ENCODE measurements around the gene SLCO2B1.

SLCO2B1 gene

DNA sequence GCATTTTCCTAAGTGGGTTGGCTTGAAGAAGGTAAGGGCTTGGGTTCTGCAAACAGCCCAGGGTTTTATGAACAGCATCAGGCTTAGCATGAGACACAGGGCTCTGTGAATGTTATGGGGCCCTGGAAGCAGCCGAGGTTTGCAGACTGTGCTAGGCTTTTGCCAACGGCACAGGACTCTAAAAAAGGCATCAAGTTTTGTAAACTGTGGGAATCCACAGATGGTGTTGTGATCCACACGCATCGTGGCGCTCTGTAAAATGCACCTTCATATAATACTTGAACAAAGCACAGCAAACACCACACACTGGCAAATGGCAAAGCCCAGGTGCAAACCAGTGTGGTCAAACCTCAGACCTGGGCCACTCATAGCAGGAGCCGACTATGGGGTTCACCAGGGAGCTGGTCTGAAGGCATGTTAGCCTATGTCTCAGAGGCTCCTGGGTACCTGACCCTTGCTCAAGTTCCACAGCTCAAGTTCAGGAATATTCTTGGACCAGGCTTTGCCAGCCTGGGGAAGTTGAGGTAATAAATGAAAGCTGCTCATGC is 2.4 kb upstream of the SLCO2B1 start:
- ATAC-seq, result no peak
- TF ChIP-seq, protein P1, sequence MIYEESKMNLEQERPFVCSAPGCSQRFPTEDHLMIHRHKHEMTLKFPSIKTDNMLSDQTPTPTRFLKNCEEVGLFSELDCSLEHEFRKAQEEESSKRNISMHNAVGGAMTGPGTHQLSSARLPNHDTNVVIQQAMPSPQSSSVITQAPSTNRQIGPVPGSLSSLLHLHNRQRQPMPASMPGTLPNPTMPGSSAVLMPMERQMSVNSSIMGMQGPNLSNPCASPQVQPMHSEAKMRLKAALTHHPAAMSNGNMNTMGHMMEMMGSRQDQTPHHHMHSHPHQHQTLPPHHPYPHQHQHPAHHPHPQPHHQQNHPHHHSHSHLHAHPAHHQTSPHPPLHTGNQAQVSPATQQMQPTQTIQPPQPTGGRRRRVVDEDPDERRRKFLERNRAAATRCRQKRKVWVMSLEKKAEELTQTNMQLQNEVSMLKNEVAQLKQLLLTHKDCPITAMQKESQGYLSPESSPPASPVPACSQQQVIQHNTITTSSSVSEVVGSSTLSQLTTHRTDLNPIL (CRISPR knock-in tag; IDR thresholded peaks at IDR 0.05; ENCODE audit: low read depth), result no peak
- TF ChIP-seq ARNTL (CRISPR knock-in tag; IDR thresholded peaks at IDR 0.05; ENCODE audit: borderline replicate concordance, low read depth) (no peak), OSR1 (CRISPR knock-in tag; IDR thresholded peaks at IDR 0.05) (no peak), TOX (CRISPR knock-in tag; IDR thresholded peaks at IDR 0.05; ENCODE audit: borderline replicate concordance) (no peak), PPARA (CRISPR knock-in tag; IDR thresholded peaks at IDR 0.05; ENCODE audit: borderline replicate concordance) (no peak), GLIS3 (CRISPR knock-in tag; IDR thresholded peaks at IDR 0.05) (no peak), ZNF8 (CRISPR knock-in tag; IDR thresholded peaks at IDR 0.05) (no peak), BACH2 (CRISPR knock-in tag; IDR thresholded peaks at IDR 0.05; ENCODE audit: borderline replicate concordance) (no peak)
- TF ChIP-seq, protein P2, sequence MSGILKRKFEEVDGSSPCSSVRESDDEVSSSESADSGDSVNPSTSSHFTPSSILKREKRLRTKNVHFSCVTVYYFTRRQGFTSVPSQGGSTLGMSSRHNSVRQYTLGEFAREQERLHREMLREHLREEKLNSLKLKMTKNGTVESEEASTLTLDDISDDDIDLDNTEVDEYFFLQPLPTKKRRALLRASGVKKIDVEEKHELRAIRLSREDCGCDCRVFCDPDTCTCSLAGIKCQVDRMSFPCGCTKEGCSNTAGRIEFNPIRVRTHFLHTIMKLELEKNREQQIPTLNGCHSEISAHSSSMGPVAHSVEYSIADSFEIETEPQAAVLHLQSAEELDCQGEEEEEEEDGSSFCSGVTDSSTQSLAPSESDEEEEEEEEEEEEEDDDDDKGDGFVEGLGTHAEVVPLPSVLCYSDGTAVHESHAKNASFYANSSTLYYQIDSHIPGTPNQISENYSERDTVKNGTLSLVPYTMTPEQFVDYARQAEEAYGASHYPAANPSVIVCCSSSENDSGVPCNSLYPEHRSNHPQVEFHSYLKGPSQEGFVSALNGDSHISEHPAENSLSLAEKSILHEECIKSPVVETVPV (CRISPR knock-in tag; IDR thresholded peaks at IDR 0.05), result no peak
- TF ChIP-seq, protein P3, sequence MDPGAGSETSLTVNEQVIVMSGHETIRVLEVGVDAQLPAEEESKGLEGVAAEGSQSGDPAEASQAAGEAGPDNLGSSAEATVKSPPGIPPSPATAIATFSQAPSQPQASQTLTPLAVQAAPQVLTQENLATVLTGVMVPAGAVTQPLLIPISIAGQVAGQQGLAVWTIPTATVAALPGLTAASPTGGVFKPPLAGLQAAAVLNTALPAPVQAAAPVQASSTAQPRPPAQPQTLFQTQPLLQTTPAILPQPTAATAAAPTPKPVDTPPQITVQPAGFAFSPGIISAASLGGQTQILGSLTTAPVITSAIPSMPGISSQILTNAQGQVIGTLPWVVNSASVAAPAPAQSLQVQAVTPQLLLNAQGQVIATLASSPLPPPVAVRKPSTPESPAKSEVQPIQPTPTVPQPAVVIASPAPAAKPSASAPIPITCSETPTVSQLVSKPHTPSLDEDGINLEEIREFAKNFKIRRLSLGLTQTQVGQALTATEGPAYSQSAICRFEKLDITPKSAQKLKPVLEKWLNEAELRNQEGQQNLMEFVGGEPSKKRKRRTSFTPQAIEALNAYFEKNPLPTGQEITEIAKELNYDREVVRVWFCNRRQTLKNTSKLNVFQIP (CRISPR knock-in tag; IDR thresholded peaks at IDR 0.05; ENCODE audit: borderline replicate concordance, low read depth), result no peak
- TF ChIP-seq, protein P4, sequence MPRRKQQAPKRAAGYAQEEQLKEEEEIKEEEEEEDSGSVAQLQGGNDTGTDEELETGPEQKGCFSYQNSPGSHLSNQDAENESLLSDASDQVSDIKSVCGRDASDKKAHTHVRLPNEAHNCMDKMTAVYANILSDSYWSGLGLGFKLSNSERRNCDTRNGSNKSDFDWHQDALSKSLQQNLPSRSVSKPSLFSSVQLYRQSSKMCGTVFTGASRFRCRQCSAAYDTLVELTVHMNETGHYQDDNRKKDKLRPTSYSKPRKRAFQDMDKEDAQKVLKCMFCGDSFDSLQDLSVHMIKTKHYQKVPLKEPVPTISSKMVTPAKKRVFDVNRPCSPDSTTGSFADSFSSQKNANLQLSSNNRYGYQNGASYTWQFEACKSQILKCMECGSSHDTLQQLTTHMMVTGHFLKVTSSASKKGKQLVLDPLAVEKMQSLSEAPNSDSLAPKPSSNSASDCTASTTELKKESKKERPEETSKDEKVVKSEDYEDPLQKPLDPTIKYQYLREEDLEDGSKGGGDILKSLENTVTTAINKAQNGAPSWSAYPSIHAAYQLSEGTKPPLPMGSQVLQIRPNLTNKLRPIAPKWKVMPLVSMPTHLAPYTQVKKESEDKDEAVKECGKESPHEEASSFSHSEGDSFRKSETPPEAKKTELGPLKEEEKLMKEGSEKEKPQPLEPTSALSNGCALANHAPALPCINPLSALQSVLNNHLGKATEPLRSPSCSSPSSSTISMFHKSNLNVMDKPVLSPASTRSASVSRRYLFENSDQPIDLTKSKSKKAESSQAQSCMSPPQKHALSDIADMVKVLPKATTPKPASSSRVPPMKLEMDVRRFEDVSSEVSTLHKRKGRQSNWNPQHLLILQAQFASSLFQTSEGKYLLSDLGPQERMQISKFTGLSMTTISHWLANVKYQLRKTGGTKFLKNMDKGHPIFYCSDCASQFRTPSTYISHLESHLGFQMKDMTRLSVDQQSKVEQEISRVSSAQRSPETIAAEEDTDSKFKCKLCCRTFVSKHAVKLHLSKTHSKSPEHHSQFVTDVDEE (CRISPR knock-in tag; IDR thresholded peaks at IDR 0.05), result no peak

DNA sequence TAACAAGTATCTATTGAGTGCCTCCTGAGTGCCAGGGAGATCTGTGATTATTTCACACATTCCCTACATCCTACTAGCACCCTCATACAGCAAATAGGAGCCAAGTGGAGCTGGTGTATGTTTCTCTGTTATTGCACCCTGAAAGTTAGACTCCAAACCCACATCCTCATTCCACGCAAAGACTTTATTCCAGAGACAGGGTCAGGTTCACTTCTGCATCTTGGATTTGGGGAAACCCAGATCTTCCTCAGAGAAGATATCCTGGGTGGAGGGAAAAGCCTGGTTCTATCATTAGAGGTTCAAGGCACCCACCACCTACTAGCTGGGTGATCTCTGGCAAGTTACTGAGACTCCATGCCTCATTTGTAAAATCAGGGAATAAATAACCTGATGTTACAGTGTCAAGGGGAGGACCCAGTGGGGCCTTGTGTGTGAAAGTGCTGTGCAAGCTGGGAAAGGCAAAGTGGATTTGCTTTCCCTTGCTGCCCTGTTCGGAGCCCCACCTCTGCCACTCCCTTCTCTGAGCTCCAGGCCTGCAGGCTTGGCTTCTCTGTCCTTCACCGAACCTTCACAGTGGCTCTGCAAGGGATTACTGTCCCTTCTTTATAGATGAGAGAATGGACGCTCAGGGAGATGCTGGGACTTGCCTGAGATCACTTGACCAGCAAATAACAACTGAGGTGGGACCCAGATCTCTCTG is 991 bp upstream of the SLCO2B1 start:
- no peak for TF ChIP-seq ZNF70 (CRISPR knock-in tag; IDR thresholded peaks at IDR 0.05)
- no peak for TF ChIP-seq PPARA (CRISPR knock-in tag; IDR thresholded peaks at IDR 0.05; ENCODE audit: borderline replicate concordance)
- ATAC-seq, result no peak

DNA sequence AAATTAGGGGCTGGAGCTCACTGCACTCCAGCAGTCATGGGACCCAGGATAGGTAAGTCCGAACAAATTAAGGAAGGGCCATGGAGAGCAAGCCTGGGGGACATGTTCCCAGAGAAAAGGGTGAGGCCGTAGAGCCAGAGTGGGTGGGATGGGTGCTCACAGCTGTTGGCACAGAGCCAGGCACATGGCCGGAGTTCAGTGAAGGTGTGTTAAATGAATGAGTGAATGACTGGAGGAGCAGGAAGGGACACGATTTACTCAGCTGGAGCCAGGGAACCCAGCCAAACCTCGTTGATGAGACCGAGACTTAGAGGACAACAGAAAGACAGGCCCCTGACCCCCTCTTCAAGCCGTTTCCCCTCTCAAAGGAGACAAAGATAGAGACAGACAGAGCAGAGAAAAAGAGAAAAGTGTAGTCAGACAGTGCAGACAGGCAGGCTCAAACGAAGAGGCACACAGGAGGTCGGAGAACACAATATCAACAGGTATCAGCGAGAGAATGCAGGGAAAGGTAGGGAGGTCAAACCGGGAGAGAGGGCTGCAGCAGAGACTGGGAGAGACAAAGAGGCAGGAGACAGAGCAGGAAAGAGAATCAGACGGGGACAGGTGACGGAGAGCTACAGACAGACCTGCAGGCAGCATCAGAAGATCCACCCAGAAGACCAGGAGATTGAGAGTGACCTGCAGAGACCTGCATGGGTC is 590 bp downstream of the SLCO2B1 start:
- no peak for ATAC-seq

DNA sequence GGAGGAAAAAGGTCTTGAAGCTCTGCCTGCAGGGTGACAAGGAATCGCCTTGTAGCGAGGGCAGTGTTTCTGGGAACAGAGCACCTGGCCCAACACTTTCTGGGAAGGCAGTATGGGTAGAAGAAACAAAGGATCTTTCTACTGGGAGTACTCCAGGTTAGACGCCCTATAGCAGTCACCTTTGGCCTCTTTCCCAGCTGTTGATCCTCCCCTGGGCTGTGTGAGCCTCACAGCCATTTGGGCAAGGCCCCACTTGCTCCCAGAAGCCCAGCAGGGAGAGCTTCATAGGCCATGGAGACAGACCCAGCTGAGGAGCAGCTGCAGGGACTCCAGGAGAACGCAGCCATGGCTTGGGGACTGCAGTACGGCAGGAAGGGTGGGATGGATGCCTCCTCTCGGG is 1.2 kb downstream of the SLCO2B1 start:
- no peak for ATAC-seq
- TF ChIP-seq SNAI2 (CRISPR knock-in tag; IDR thresholded peaks at IDR 0.05) (no peak), ZFP3 (CRISPR knock-in tag; IDR thresholded peaks at IDR 0.05) (no peak), ESRRG (CRISPR knock-in tag; IDR thresholded peaks at IDR 0.05) (no peak)

More for the DNA sequence above, 590 bp downstream of the SLCO2B1 start:
- no peak for TF ChIP-seq ZC3H10 (CRISPR knock-in tag; IDR thresholded peaks at IDR 0.05)
- TF ChIP-seq, protein P3 (CRISPR knock-in tag; IDR thresholded peaks at IDR 0.05; ENCODE audit: borderline replicate concordance, low read depth), result no peak
- no peak for TF ChIP-seq PPARA (CRISPR knock-in tag; IDR thresholded peaks at IDR 0.05; ENCODE audit: borderline replicate concordance)
- no peak for TF ChIP-seq CSDC2 (CRISPR knock-in tag; IDR thresholded peaks at IDR 0.05)

Data from SK-N-SH treated with all-trans-retinoic acid at 6 μM for 48 hours (cell line).